Measurements from ENCODE around the gene RAPGEF2. TPM values are rescaled to one million over a fixed set of nuclear protein-coding genes. Genes with fewer than 3 reads are reported as not detected.
A peak's percentile ranks its signal among the peaks of the same experiment; 100 is the strongest.
"Not testable (repeated sequence)": the region's sequence is repeated elsewhere in the genome, so short reads cannot be mapped to it uniquely, and the experiment has no call there.

The RAPGEF2 gene
- total RNA-seq, 2 donors from 2014 or later, result 22.8 to 25.1 TPM

- peak overlapping the region; percentile 74 for H3K27ac Mint-ChIP-seq
- H3K27me3 Mint-ChIP-seq, result no peaks in the 10 kb centered on the region
- peak; percentile 10 for ATAC-seq (replicated peaks)
- peak overlapping the region; percentile 86 for H3K4me3 Mint-ChIP-seq
- peaks cover 36% of the 10 kb centered on the region for H3K4me1 Mint-ChIP-seq
- H3K36me3 Mint-ChIP-seq (ENCODE audit: low read depth), result peaks cover 20% of the 10 kb centered on the region
- H3K9me3 Mint-ChIP-seq, result no peaks in the 10 kb centered on the region
These were observed 4.5 kb downstream of the RAPGEF2 start for GRCh38 chr4:159107203-159107925.

- peaks cover 36% of the 10 kb centered on the region for H3K4me1 Mint-ChIP-seq
- no peak overlapping the region for H3K27ac Mint-ChIP-seq
- no peaks in the 10 kb centered on the region for H3K9me3 Mint-ChIP-seq
- peaks cover 20% of the 10 kb centered on the region for H3K36me3 Mint-ChIP-seq (ENCODE audit: low read depth)
- no peak for ATAC-seq (replicated peaks)
- H3K4me3 Mint-ChIP-seq, result peak overlapping the region; percentile 56
- no peaks in the 10 kb centered on the region for H3K27me3 Mint-ChIP-seq
These were observed 5.2 kb downstream of the RAPGEF2 start for GRCh38 chr4:159108124-159108523.

DNA sequence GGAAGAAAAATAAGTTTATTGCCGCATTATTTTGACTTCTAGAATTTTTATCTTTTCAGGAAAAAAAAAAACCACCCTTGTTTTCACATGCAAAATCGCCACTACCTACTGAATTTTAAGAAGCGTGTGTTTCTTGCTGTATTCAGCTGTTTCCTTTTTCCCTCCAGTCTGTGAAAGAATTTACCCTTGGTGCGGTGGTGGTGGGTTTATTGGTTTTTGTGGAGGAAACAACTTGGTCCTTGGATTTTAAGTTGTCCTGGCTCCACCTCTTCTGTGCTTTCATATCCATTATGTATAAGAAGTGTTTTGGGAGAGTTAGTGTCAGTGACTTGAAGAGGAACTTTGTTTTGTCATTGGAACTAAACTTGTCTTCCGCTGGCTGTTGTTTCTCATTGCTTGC, 8.1 kb downstream of the RAPGEF2 start:
- Mint-ChIP-seq H3K36me3 (ENCODE audit: low read depth) (peaks cover under 1% of the 10 kb centered on the region), H3K9me3 (no peaks in the 10 kb centered on the region), H3K27me3 (no peaks in the 10 kb centered on the region), H3K4me1 (peaks cover 28% of the 10 kb centered on the region), H3K4me3 (no peak overlapping the region), H3K27ac (no peak overlapping the region)
- ATAC-seq (replicated peaks), result no peak

DNA sequence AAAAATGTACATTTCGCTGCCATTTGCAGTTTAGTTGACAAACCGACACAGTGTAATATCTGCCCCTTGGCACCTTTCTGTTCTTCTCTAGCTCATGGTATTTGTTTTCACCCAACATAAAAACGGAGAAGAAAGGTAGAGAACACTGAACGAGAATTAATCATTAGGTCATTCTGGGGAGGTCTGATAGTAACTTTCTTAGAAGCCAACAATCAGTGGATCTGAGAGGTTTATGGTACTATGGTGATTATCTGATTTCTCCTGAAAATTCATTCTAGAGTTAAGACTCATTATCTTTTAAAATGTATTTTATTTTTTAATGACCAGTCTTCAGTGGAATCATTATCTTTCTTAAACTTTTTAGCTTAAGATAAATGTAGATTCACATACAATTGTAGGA, 8.5 kb downstream of the RAPGEF2 start:
- ATAC-seq (replicated peaks), result no peak
- Mint-ChIP-seq H3K27ac (no peak overlapping the region), H3K4me3 (no peak overlapping the region), H3K9me3 (no peaks in the 10 kb centered on the region), H3K4me1 (peaks cover 30% of the 10 kb centered on the region), H3K36me3 (ENCODE audit: low read depth) (no peaks in the 10 kb centered on the region), H3K27me3 (no peaks in the 10 kb centered on the region)

DNA sequence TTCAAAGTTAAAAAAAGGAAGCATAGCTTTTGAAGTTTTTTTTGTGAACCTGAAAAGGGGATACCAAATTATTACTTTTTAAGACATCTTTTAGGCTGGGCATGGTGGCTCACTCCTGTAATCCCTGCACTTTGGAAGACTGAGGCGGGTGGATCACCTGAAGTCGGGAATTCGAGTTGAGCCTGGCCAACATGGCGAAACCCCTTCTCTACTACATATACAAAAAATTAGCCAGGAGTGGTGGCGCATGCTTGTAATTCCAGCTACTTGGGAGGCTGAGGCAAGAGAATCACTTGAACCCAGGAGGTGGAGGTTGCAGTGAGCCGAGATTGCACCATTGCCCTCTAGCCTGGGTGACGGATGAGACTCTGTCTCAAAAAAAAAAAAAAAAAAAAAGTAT, 10.5 kb downstream of the RAPGEF2 start:
- H3K27me3 Mint-ChIP-seq; H3K4me3 Mint-ChIP-seq; H3K27ac Mint-ChIP-seq; H3K9me3 Mint-ChIP-seq; H3K36me3 Mint-ChIP-seq (ENCODE audit: low read depth); ATAC-seq (replicated peaks): not testable (repeated sequence)
- H3K4me1 Mint-ChIP-seq, result peaks cover 29% of the 10 kb centered on the region

DNA sequence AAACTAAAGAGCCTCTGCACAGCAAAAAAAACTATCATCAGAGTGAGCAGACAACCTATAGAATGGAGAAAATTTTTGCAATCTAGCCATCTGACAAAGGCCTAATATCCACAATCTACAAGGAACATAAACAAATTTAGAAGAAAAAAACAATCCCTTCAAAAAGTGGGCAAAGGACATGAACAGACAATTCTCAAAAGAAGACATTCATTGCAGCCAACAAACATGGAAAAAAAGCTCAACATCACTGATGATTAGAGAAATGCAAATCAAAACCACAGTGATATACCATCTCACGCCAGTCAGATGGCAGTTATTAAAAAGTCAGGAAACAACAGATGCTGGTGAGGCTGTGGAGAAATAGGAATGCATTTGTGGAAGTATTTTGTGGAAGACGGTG, 13.2 kb downstream of the RAPGEF2 start:
- H3K9me3 Mint-ChIP-seq; ATAC-seq (replicated peaks); H3K36me3 Mint-ChIP-seq (ENCODE audit: low read depth): not testable (repeated sequence)

DNA sequence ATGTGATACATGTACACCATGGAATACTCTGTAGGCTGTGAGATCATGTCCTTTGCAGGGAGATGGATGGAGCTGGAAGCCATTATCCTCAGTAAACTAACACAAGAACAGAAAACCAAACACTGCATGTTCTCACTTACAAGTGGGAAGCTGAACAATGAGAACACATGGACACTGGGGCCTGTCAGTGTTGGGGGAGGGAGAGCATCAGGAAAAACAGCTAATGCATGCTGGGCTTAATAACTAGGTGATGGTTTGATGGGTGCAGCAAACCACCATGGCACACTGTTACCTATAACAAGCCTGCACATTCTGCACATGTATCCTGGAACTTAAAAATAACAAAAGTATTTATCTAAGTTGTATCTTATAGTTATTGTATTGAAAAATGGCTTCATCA, 13.8 kb downstream of the RAPGEF2 start:
- not testable (repeated sequence) for ATAC-seq (replicated peaks); H3K36me3 Mint-ChIP-seq (ENCODE audit: low read depth); H3K9me3 Mint-ChIP-seq; H3K27me3 Mint-ChIP-seq
- H3K4me1 Mint-ChIP-seq, result peaks cover 20% of the 10 kb centered on the region
- peak overlapping the region; percentile 15 for H3K4me3 Mint-ChIP-seq
- H3K27ac Mint-ChIP-seq, result peak overlapping the region; percentile 32

More for the DNA sequence above, 13.2 kb downstream of the RAPGEF2 start:
- peak overlapping the region; percentile 15 for H3K4me3 Mint-ChIP-seq
- peaks cover 20% of the 10 kb centered on the region for H3K4me1 Mint-ChIP-seq
- H3K27me3 Mint-ChIP-seq, result not testable (repeated sequence)
- peak overlapping the region; percentile 32 for H3K27ac Mint-ChIP-seq

- Mint-ChIP-seq H3K4me3 (no peak overlapping the region), H3K9me3 (no peaks in the 10 kb centered on the region), H3K27me3 (no peaks in the 10 kb centered on the region), H3K36me3 (ENCODE audit: low read depth) (no peaks in the 10 kb centered on the region), H3K4me1 (peaks cover 20% of the 10 kb centered on the region), H3K27ac (peak overlapping the region; percentile 8)
- ATAC-seq (replicated peaks), result no peak
These were observed 14.7 kb downstream of the RAPGEF2 start for GRCh38 chr4:159117564-159117963.

- Mint-ChIP-seq H3K9me3 (no peaks in the 10 kb centered on the region), H3K4me3 (no peak overlapping the region), H3K27ac (peak overlapping the region; percentile 8), H3K4me1 (peaks cover 20% of the 10 kb centered on the region), H3K36me3 (ENCODE audit: low read depth) (no peaks in the 10 kb centered on the region), H3K27me3 (no peaks in the 10 kb centered on the region)
- peak; percentile 71 for ATAC-seq (replicated peaks)
These were observed 15.1 kb downstream of the RAPGEF2 start for GRCh38 chr4:159117968-159118367.

DNA sequence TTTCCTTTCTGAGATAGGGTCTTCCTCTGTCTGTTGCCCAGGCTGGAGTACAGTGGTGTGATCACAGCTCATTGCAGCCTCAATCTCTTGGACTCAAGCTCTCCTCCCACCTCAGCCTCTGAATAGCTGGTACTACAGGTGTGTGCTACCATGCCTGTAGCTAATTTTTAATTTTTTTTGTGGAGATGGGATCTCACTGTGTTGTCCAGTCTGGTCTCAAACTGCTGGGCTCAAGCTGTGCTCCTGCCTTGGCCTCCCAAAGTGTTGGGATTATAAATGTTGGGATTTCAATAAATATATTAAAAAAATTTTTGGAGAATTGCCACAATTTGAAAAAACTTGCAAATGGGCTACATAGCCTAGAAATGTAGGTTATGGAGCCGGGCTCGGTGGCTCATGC, 18.5 kb downstream of the RAPGEF2 start:
- Mint-ChIP-seq H3K4me1 (peaks cover 11% of the 10 kb centered on the region), H3K9me3 (no peaks in the 10 kb centered on the region), H3K27me3 (no peaks in the 10 kb centered on the region), H3K27ac (no peak overlapping the region), H3K36me3 (ENCODE audit: low read depth) (no peaks in the 10 kb centered on the region), H3K4me3 (no peak overlapping the region)
- ATAC-seq (replicated peaks), result no peak

DNA sequence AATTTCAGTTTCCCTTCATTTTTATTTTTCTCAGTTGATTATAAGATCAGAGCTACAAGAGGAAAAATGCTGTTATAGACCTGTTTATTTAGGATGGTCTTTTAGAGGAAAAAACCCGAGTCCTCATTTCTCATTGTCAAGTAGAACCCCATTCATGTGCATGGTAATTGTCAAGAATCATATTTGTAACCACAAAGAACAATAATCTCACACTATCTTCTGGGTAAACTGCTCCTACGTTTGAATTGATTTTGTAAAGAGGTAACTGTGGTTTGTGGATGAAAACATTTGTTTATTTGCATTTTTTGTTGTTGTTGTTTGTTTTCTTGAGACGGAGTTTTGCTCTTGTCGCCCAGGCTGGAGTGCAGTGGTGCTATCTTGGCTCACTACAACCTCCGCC, 23.8 kb downstream of the RAPGEF2 start:
- H3K27ac Mint-ChIP-seq, result no peak overlapping the region
- no peaks in the 10 kb centered on the region for H3K36me3 Mint-ChIP-seq (ENCODE audit: low read depth)
- H3K4me1 Mint-ChIP-seq, result peaks cover 6% of the 10 kb centered on the region
- no peaks in the 10 kb centered on the region for H3K27me3 Mint-ChIP-seq
- H3K9me3 Mint-ChIP-seq, result no peaks in the 10 kb centered on the region
- no peak overlapping the region for H3K4me3 Mint-ChIP-seq
- no peak for ATAC-seq (replicated peaks)

DNA sequence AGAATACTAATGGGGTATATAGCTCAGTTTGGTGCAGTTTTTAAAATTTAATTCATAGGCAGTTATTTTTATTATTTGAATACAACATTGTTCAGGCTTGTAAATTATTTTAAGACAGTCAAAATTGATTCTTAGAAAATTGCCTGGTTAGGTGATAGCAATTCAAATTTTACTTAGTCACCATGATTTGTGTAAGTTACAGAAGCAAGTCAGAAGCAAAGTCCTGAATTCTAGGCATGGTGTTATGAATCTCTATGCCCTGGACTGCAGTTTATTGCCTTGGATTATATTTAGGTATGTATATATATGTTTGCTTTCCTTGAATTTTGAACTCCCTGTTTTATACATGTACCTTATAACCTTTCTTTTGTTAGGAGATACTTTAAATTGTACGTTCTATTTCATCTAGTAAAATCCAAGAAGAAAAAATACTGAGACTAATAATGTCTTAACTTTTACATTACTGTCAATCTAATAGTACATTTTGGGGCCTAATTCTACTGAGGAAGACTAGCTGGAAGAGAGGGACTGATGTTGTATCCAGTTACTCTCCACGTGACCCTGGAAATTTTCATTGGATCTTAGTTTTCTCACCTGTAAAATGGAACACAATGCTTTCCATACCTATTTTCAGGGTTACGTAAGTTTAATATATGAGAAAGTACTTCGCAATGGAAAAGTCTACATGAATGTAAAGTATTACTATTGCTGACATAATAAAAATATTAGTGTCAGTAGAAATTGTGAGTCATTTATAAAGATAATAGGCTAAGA, 25.1 kb downstream of the RAPGEF2 start:
- H3K36me3 Mint-ChIP-seq (ENCODE audit: low read depth), result no peaks in the 10 kb centered on the region
- H3K27me3 Mint-ChIP-seq, result no peaks in the 10 kb centered on the region
- ATAC-seq (replicated peaks), result no peak
- H3K4me1 Mint-ChIP-seq, result peaks cover 11% of the 10 kb centered on the region
- H3K4me3 Mint-ChIP-seq, result no peak overlapping the region
- H3K27ac Mint-ChIP-seq, result no peak overlapping the region
- H3K9me3 Mint-ChIP-seq, result no peaks in the 10 kb centered on the region

DNA sequence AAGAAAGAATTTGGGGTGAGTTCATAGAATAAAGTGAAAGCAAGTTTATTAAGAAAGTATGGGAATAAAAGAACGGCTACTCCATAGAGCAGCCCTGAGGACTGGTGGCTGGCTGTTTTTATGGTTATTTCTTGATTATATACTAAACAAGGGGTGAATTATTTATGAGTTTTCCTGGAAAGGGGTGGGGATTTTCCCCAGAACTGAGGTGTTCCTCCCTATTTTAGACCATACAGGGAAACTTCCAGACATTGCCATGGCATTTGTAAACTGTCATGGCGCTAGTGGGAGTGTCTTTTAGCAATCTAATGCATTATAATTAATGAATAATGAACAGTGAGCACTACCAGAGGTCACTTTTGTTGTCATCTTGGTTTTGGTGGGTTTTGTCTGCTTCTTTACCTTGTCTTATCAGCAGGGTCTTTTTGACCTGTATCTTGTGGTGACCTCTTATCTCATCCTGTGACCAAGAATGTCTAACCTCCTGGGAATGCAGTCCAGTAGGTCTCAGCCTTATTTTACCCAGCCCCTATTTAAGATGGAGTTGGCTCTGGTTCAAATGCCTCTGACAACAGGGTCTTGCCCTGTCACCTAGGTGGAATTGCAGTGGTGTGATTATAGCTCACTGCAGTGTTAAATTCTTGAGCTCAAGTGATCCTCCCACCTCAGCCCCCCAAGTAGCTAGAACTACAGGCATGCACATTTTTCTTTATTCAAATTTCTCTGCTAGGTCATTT, 27.1 kb downstream of the RAPGEF2 start:
- Mint-ChIP-seq H3K36me3 (ENCODE audit: low read depth) (no peaks in the 10 kb centered on the region), H3K9me3 (no peaks in the 10 kb centered on the region), H3K4me1 (peaks cover 15% of the 10 kb centered on the region), H3K27ac (no peak overlapping the region), H3K27me3 (no peaks in the 10 kb centered on the region), H3K4me3 (no peak overlapping the region)
- no peak for ATAC-seq (replicated peaks)

- H3K36me3 Mint-ChIP-seq (ENCODE audit: low read depth), result no peaks in the 10 kb centered on the region
- peaks cover 18% of the 10 kb centered on the region for H3K4me1 Mint-ChIP-seq
- no peak overlapping the region for H3K4me3 Mint-ChIP-seq
These were observed 28.7 kb downstream of the RAPGEF2 start for GRCh38 chr4:159131564-159131963.

DNA sequence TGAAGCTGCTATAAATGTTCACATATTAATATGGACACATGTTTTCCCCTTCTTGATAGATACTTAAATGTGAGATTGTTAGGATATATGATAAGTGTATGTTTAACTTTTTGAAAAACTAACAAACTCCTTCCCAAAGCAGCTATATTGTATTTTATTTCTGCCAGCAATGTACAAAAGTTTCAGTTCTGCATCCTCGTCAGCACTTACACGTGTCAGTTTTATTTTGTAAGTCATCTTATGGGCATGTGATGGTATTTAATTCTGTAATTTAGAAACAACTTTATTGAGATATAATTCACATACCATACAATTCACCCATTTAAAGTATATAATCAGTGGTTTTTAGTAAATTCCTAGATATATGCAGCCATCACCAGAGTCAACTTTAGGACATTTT, 31.6 kb downstream of the RAPGEF2 start:
- no peaks in the 10 kb centered on the region for H3K36me3 Mint-ChIP-seq (ENCODE audit: low read depth)

More at GRCh38 chr4:159131564-159131963, 28.7 kb downstream of the RAPGEF2 start:
- ATAC-seq (replicated peaks), result no peak
- Mint-ChIP-seq H3K27ac (no peak overlapping the region), H3K27me3 (no peaks in the 10 kb centered on the region), H3K9me3 (no peaks in the 10 kb centered on the region)

More for the DNA sequence above, 31.6 kb downstream of the RAPGEF2 start:
- Mint-ChIP-seq H3K27me3 (no peaks in the 10 kb centered on the region), H3K27ac (no peak overlapping the region), H3K4me1 (peaks cover 26% of the 10 kb centered on the region), H3K9me3 (no peaks in the 10 kb centered on the region), H3K4me3 (no peak overlapping the region)
- no peak for ATAC-seq (replicated peaks)

Measured in activated T-helper 17 cell treated with anti-CD3 and anti-CD28 coated beads, Interleukin-2, amount 50 U/mL, for 72 hours (primary cell).